ENCODE data around the gene MCTP2.

Gene MCTP2

DNA sequence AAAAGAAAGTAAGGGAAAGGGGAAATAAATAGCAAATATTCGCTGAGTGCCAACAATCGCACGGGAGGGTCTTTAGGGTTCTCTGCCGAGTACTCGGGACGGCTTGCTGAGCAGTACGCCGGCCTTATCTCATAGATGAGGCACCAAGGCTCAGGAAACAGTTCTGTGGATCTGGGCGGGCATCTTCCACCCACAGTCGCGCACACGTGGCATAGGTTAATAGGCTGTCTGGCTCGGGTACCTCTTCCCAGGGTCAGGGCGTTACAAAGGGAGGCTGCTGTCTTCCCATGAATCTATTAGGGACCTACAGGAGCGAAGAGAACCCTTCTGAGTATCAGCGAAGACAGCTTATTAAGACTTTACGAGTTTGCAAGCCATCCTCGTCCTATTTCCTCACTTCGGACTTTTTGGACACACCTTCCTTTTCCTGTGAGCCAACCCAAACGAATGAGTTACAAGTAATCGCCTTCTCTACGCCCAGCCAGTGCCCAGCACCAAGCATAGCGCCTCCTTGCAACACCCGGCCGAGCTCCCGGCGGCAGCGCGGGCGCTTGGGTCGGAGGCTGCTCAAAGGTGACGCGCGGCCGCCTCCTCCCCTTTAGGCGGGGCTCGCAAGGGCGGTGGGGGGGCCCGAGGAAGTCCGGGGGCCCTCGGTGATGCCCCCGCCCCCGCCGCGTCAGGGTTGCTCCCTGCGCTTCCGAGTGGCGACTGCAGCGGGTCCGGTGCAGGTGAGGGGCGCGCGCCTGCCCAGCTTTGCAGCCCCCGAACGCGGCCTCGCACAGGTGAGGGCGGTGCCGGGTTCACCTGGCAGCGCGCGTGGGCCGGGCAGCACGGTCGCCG, at the start of gene MCTP2:
TSS of gene MCTP2 (plus strand) at position 679 of the 840 bp plus-strand sequence. CDS start 66,705 bp downstream, outside the sequence.
- Histone ChIP-seq H3K4me1 (ENCODE audit: insufficient read depth, low read length) (no peaks in the 10 kb centered on the region; the same call in 1 of the 2 replicates), H3K9me3 (ENCODE audit: insufficient read depth, low read depth, low read length) (no peaks in the 10 kb centered on the region), H3K36me3 (ENCODE audit: insufficient read depth, low read depth, low read length) (no peaks in the 10 kb centered on the region), H3K9ac (ENCODE audit: low read depth, low read length) (peak within 1 kb of the TSS; percentile 58; the same call in 1 of the 2 replicates), H3K27ac (ENCODE audit: low read length) (no peak within 1 kb of the TSS), H3K4me3 (ENCODE audit: low read length) (peak within 1 kb of the TSS; percentile 88), H3K27me3 (ENCODE audit: insufficient read depth, low read length) (peaks cover 58% of the 10 kb centered on the region)

- no peak overlapping the region for H3K9ac ChIP-seq (ENCODE audit: low read depth, low read length)
- no peaks in the 10 kb centered on the region for H3K9me3 ChIP-seq (ENCODE audit: insufficient read depth, low read depth, low read length)
Observed at GRCh38 chr15:94182883-94183282, 48.5 kb upstream of the MCTP2 start.

GRCh38 chr15:94185547-94186236, 45.7 kb upstream of the MCTP2 start:
- Histone ChIP-seq H3K27me3 (ENCODE audit: insufficient read depth, low read length) (no peaks in the 10 kb centered on the region), H3K4me3 (ENCODE audit: low read length) (no peak overlapping the region), H3K9ac (ENCODE audit: low read depth, low read length) (no peak overlapping the region), H3K36me3 (ENCODE audit: insufficient read depth, low read depth, low read length) (no peaks in the 10 kb centered on the region), H3K9me3 (ENCODE audit: insufficient read depth, low read depth, low read length) (no peaks in the 10 kb centered on the region), H3K27ac (ENCODE audit: low read length) (no peak overlapping the region), H3K4me1 (ENCODE audit: insufficient read depth, low read length) (no peaks in the 10 kb centered on the region)

More at GRCh38 chr15:94182883-94183282, 48.5 kb upstream of the MCTP2 start:
- Histone ChIP-seq H3K4me3 (ENCODE audit: low read length) (no peak overlapping the region), H3K36me3 (ENCODE audit: insufficient read depth, low read depth, low read length) (no peaks in the 10 kb centered on the region), H3K27me3 (ENCODE audit: insufficient read depth, low read length) (no peaks in the 10 kb centered on the region), H3K4me1 (ENCODE audit: insufficient read depth, low read length) (no peaks in the 10 kb centered on the region), H3K27ac (ENCODE audit: low read length) (no peak overlapping the region)

GRCh38 chr15:94186770-94187331, 44.5 kb upstream of the MCTP2 start:
- H3K36me3 ChIP-seq (ENCODE audit: insufficient read depth, low read depth, low read length), result no peaks in the 10 kb centered on the region
- no peak overlapping the region for H3K4me3 ChIP-seq (ENCODE audit: low read length)
- no peak overlapping the region for H3K27ac ChIP-seq (ENCODE audit: low read length)
- no peak overlapping the region for H3K9ac ChIP-seq (ENCODE audit: low read depth, low read length)
- H3K9me3 ChIP-seq (ENCODE audit: insufficient read depth, low read depth, low read length), result no peaks in the 10 kb centered on the region
- no peaks in the 10 kb centered on the region for H3K27me3 ChIP-seq (ENCODE audit: insufficient read depth, low read length)
- H3K4me1 ChIP-seq (ENCODE audit: insufficient read depth, low read length), result no peaks in the 10 kb centered on the region

- Histone ChIP-seq H3K27me3 (ENCODE audit: insufficient read depth, low read length) (no peaks in the 10 kb centered on the region), H3K4me1 (ENCODE audit: insufficient read depth, low read length) (no peaks in the 10 kb centered on the region), H3K4me3 (ENCODE audit: low read length) (no peak overlapping the region), H3K27ac (ENCODE audit: low read length) (no peak overlapping the region), H3K36me3 (ENCODE audit: insufficient read depth, low read depth, low read length) (no peaks in the 10 kb centered on the region), H3K9me3 (ENCODE audit: insufficient read depth, low read depth, low read length) (no peaks in the 10 kb centered on the region), H3K9ac (ENCODE audit: low read depth, low read length) (no peak overlapping the region)
Observed at GRCh38 chr15:94193906-94194305, 37.5 kb upstream of the MCTP2 start.

- Histone ChIP-seq H3K27me3 (ENCODE audit: insufficient read depth, low read length) (no peaks in the 10 kb centered on the region), H3K4me1 (ENCODE audit: insufficient read depth, low read length) (no peaks in the 10 kb centered on the region)
Observed at GRCh38 chr15:94196531-94196930, 34.8 kb upstream of the MCTP2 start.

GRCh38 chr15:94198633-94199032, 32.7 kb upstream of the MCTP2 start:
- Histone ChIP-seq H3K27me3 (ENCODE audit: insufficient read depth, low read length) (no peaks in the 10 kb centered on the region), H3K36me3 (ENCODE audit: insufficient read depth, low read depth, low read length) (no peaks in the 10 kb centered on the region), H3K9me3 (ENCODE audit: insufficient read depth, low read depth, low read length) (no peaks in the 10 kb centered on the region), H3K4me1 (ENCODE audit: insufficient read depth, low read length) (no peaks in the 10 kb centered on the region), H3K4me3 (ENCODE audit: low read length) (no peak overlapping the region), H3K27ac (ENCODE audit: low read length) (no peak overlapping the region), H3K9ac (ENCODE audit: low read depth, low read length) (no peak overlapping the region)

More at GRCh38 chr15:94196531-94196930, 34.8 kb upstream of the MCTP2 start:
- no peak overlapping the region for H3K4me3 ChIP-seq (ENCODE audit: low read length)
- no peaks in the 10 kb centered on the region for H3K36me3 ChIP-seq (ENCODE audit: insufficient read depth, low read depth, low read length)
- no peaks in the 10 kb centered on the region for H3K9me3 ChIP-seq (ENCODE audit: insufficient read depth, low read depth, low read length)
- H3K9ac ChIP-seq (ENCODE audit: low read depth, low read length), result no peak overlapping the region
- H3K27ac ChIP-seq (ENCODE audit: low read length), result no peak overlapping the region

DNA sequence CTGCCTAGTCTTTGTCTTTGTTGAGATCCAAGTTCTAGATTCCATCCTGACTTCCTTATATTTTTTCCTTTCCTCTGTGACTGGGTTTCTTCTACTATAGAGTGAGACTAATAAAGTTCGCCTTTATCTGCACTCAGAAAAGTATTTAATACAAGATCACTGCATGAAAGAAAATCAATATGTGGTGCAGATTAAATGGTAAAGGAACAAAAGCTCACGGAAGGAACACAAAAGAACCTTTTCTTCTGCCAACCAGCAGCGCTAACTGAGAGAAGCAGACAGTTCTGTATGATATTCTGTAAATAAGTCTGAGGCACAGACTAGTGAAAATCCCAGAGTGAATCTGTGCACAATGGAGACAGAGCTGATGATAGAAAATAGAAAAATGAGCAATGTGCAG, 31.6 kb upstream of the MCTP2 start:
- H3K27me3 ChIP-seq (ENCODE audit: insufficient read depth, low read length), result no peaks in the 10 kb centered on the region
- no peaks in the 10 kb centered on the region for H3K36me3 ChIP-seq (ENCODE audit: insufficient read depth, low read depth, low read length)
- H3K4me1 ChIP-seq (ENCODE audit: insufficient read depth, low read length), result no peaks in the 10 kb centered on the region
- no peak overlapping the region for H3K4me3 ChIP-seq (ENCODE audit: low read length)
- no peaks in the 10 kb centered on the region for H3K9me3 ChIP-seq (ENCODE audit: insufficient read depth, low read depth, low read length)
- no peak overlapping the region for H3K27ac ChIP-seq (ENCODE audit: low read length)
- H3K9ac ChIP-seq (ENCODE audit: low read depth, low read length), result no peak overlapping the region

DNA sequence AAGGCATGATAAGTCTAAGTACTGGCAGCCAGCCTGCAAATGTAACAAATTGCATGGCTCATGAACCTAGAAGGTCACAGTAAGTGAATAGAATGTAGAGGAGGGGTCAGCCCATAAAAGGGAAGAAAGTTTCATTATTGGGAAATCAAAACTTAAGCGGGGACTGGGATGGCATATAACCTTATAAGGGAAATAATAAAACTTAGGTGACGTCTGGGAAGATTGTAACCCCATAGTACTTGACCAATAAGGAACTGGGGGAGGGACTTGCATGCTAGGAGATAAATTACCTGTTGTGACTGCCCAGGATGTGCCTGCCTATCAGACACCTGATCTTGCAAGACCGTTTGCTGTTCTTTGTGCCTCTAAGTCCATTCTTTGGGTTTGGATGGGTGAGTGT, 28.1 kb upstream of the MCTP2 start:
- H3K27me3 ChIP-seq (ENCODE audit: insufficient read depth, low read length), result no peaks in the 10 kb centered on the region
- H3K4me3 ChIP-seq (ENCODE audit: low read length), result no peak overlapping the region
- H3K9ac ChIP-seq (ENCODE audit: low read depth, low read length), result no peak overlapping the region

GRCh38 chr15:94205366-94205765, 26.0 kb upstream of the MCTP2 start:
- Histone ChIP-seq H3K27ac (ENCODE audit: low read length) (no peak overlapping the region), H3K36me3 (ENCODE audit: insufficient read depth, low read depth, low read length) (no peaks in the 10 kb centered on the region), H3K4me1 (ENCODE audit: insufficient read depth, low read length) (no peaks in the 10 kb centered on the region), H3K9ac (ENCODE audit: low read depth, low read length) (no peak overlapping the region), H3K27me3 (ENCODE audit: insufficient read depth, low read length) (no peaks in the 10 kb centered on the region), H3K4me3 (ENCODE audit: low read length) (no peak overlapping the region), H3K9me3 (ENCODE audit: insufficient read depth, low read depth, low read length) (no peaks in the 10 kb centered on the region)

More for the DNA sequence above, 28.1 kb upstream of the MCTP2 start:
- no peak overlapping the region for H3K27ac ChIP-seq (ENCODE audit: low read length)
- no peaks in the 10 kb centered on the region for H3K4me1 ChIP-seq (ENCODE audit: insufficient read depth, low read length)
- no peaks in the 10 kb centered on the region for H3K9me3 ChIP-seq (ENCODE audit: insufficient read depth, low read depth, low read length)
- no peaks in the 10 kb centered on the region for H3K36me3 ChIP-seq (ENCODE audit: insufficient read depth, low read depth, low read length)

GRCh38 chr15:94206463-94207167, 24.7 kb upstream of the MCTP2 start:
- no peak overlapping the region for H3K27ac ChIP-seq (ENCODE audit: low read length)

More at GRCh38 chr15:94206463-94207167, 24.7 kb upstream of the MCTP2 start:
- no peaks in the 10 kb centered on the region for H3K4me1 ChIP-seq (ENCODE audit: insufficient read depth, low read length)
- H3K4me3 ChIP-seq (ENCODE audit: low read length), result no peak overlapping the region
- H3K9me3 ChIP-seq (ENCODE audit: insufficient read depth, low read depth, low read length), result no peaks in the 10 kb centered on the region
- H3K9ac ChIP-seq (ENCODE audit: low read depth, low read length), result no peak overlapping the region
- no peaks in the 10 kb centered on the region for H3K36me3 ChIP-seq (ENCODE audit: insufficient read depth, low read depth, low read length)
- H3K27me3 ChIP-seq (ENCODE audit: insufficient read depth, low read length), result no peaks in the 10 kb centered on the region

Measured in iPS-20b (cell line).